HepG2 (cell line): Measurements from ENCODE around the gene HBG1. TPM values are rescaled to one million over a fixed set of nuclear protein-coding genes. Genes with fewer than 3 reads are reported as not detected.

Experiments
- ATAC-seq: fragments of 200-7000 bp; cut with Tn5 transposase; 3 replicates; pipeline ENCODE4 v1.9.1; 2020; ENCODE audit warnings: mild to moderate bottlenecking, moderate library complexity
- BruUV-seq: library from RNA; stranded (reverse); fragments of 400-500 nt; replicated peaks from 2 replicates; lab custom pipeline; 2021; lab: Mats Ljungman, UMichigan
- CTCF ChIA-PET: fragments of 300-600 bp; formaldehyde crosslinking; extraction: SDS; loops from one replicate; lab custom pipeline; 2021; ENCODE audit warnings: low total read pairs, inconsistent platforms, low intra/inter-chr PET ratio; lab: Yijun Ruan, JAX
- POLR2A ChIA-PET: fragments of 350-600 bp; sonication (Branson Sonifier 250); formaldehyde crosslinking; loops from one replicate; lab custom pipeline; 2020; ENCODE audit warnings: antibody characterized with exemption, inconsistent platforms; lab: Yijun Ruan, JAX
- DNase-seq: peaks from one replicate; pipeline ENCODE4 v3.0.0-alpha.2; 2015; ENCODE audit warnings: low spot score
- FAIRE-seq: peaks from 3 replicates; lab custom pipeline; 2011; peaks lifted over from hg19 to GRCh38; lab: Jason Lieb, UNC
- H2AFZ ChIP-seq: one replicate; pipeline ENCODE4 v1.6.1; 2011; ENCODE audit warnings: low read length, inconsistent platforms
- H3K27ac ChIP-seq: fragments of 300-600 bp; 3 replicates; pipeline ENCODE4 v1.8.0; 2011; ENCODE audit warnings: mixed run types, mild to moderate bottlenecking, mixed read lengths, low read length, inconsistent platforms; ENCODE audit not compliant: insufficient read depth; ENCODE audit errors: extremely low read length
- H3K27me3 ChIP-seq, 2 experiments: fragments of 200-600 bp in 1 of 2; 2 replicates in 1 of 2; 3 replicates in 1 of 2; pipeline versions ENCODE4 v1.6.0 to v1.8.0; 2011; ENCODE audit warnings: low read length in 2 of 2, mild to moderate bottlenecking in 2 of 2, moderate library complexity in 2 of 2, inconsistent platforms in 1 of 2; ENCODE audit not compliant: insufficient read depth in 2 of 2, control insufficient read depth in 1 of 2
- H3K36me3 ChIP-seq, 2 experiments: fragments of 200-600 bp in 1 of 2; replicated peaks in 1 of 2; 2 replicates in 1 of 2; 3 replicates in 1 of 2; pipeline versions ENCODE4 v1.5.1 to v1.8.0; 2011; ENCODE audit warnings: low read length in 2 of 2, inconsistent platforms in 1 of 2; ENCODE audit not compliant: insufficient read depth in 2 of 2, control insufficient read depth in 1 of 2
- H3K4me1 ChIP-seq: 2 replicates; pipeline ENCODE4 v1.5.1; 2012; ENCODE audit warnings: low read length, inconsistent platforms; ENCODE audit not compliant: insufficient read depth
- H3K4me2 ChIP-seq: 2 replicates; pipeline ENCODE4 v1.6.0; 2011; ENCODE audit warnings: low read depth, low read length, inconsistent platforms
- H3K4me3 ChIP-seq, 3 experiments: fragments of 200-600 bp in 1 of 3; sonication (generic), shearing (Covaris generic) in 1 of 3; replicated peaks in 1 of 3; 2 replicates each; pipeline ENCODE4 v1.5.1; 2011 to 2016; ENCODE audit warnings: low read length in 3 of 3, inconsistent platforms in 2 of 3, low read depth in 2 of 3, mild to moderate bottlenecking in 2 of 3, control low read depth in 1 of 3, mixed read lengths in 1 of 3; ENCODE audit not compliant: insufficient read depth in 1 of 3
- H3K79me2 ChIP-seq: one replicate; pipeline ENCODE4 v1.6.1; 2011; ENCODE audit warnings: low read length, inconsistent platforms; ENCODE audit not compliant: insufficient read depth
- H3K9ac ChIP-seq: 2 replicates; pipeline ENCODE4 v1.6.0; 2011; ENCODE audit warnings: mild to moderate bottlenecking, low read depth, low read length, inconsistent platforms; ENCODE audit not compliant: insufficient read depth
- H3K9me3 ChIP-seq: 2 replicates; pipeline ENCODE4 v1.5.1; 2012; ENCODE audit warnings: mild to moderate bottlenecking, low read length
- H4K20me1 ChIP-seq: 2 replicates; pipeline ENCODE4 v1.6.0; 2011; ENCODE audit warnings: inconsistent platforms, mild to moderate bottlenecking, low read length, moderate library complexity; ENCODE audit not compliant: insufficient read depth
- ATF1 ChIP-seq: IDR thresholded peaks from 2 replicates; pipeline ENCODE4 v1.6.1; 2016; ENCODE audit warnings: mild to moderate bottlenecking, control low read depth
- CBX5 ChIP-seq: sonication (generic); formaldehyde crosslinking; IDR thresholded peaks from 2 replicates; pipeline ENCODE4 v1.4.0; 2020; ENCODE audit warnings: missing genetic modification reagents, borderline replicate concordance
- PHF5A ChIP-seq: IDR thresholded peaks from one replicate; pipeline ENCODE4 v1.6.1; 2018; ENCODE audit warnings: low read depth, missing genetic modification reagents; ENCODE audit not compliant: unreplicated experiment
- SP2 ChIP-seq: sonication (generic); formaldehyde crosslinking; IDR thresholded peaks from 2 replicates; pipeline ENCODE4 v1.5.1; 2020; ENCODE audit warnings: mild to moderate bottlenecking, missing genetic modification reagents
- U2AF1 ChIP-seq: fragments of 200-400 bp; formaldehyde crosslinking; optimal IDR thresholded peaks from 2 replicates; pipeline ENCODE3; 2017; ENCODE audit warnings: mild to moderate bottlenecking, low read depth, low read length
- ZC3H13 ChIP-seq: sonication (generic); formaldehyde crosslinking; IDR thresholded peaks from 2 replicates; pipeline ENCODE4 v1.8.1; 2023; ENCODE audit warnings: mild to moderate bottlenecking, missing genetic modification reagents, moderate library complexity
- ZFP41 ChIP-seq: sonication (generic); formaldehyde crosslinking; IDR thresholded peaks from 2 replicates; pipeline ENCODE4 v1.4.0; 2020; ENCODE audit warnings: mild to moderate bottlenecking, missing genetic modification reagents, borderline replicate concordance
- ZNF484 ChIP-seq: sonication (generic); formaldehyde crosslinking; IDR thresholded peaks from 2 replicates; pipeline ENCODE4 v1.5.1; 2020; ENCODE audit warnings: mild to moderate bottlenecking, low read depth, missing genetic modification reagents, borderline replicate concordance
- WGBS: methylation state at CpG from one replicate; pipeline ENCODE4 v1.1.6; 2017; ENCODE audit warnings: low lambda C conversion rate; 5-methylcytosine and 5-hydroxymethylcytosine counted together
- in situ Hi-C: cut with HindIII; loops from 2 replicates; pipeline ENCODE4 v1.10.0; 2017; ENCODE audit warnings: low pct_unique_long_range_greater_than_20kb; ENCODE audit not compliant: extremely low pct_ligation_motif_present
- intact Hi-C: fragments of 100-400 bp; cut with micrococcal nuclease; formaldehyde crosslinking; loops from one replicate; pipeline ENCODE4 v1.10.0; 2022; ENCODE audit not compliant: unreplicated experiment
- polyA plus RNA-seq, 8 experiments: library from polyadenylated mRNA; depleted of rRNA in 3 of 8; stranded (reverse) in 7 of 8; unstranded in 1 of 8; fragments of >200 nt; fragmentation: Illumina TruSeq in 4 of 8; extraction: Trizol in 4 of 8; gene quantifications; 2 replicates each; pipeline versions ENCODE4 v1.2.1 to v1.2.3, GENCODE V29; 2011 to 2016; ENCODE audit warnings: low read depth in 4 of 8, missing spikeins in 1 of 8, mixed read lengths in 1 of 8; ENCODE audit not compliant: insufficient read depth in 1 of 8
- total RNA-seq, 5 experiments: library from RNA; depleted of rRNA; stranded (reverse); fragments of >200 nt; fragmentation: Illumina TruSeq; extraction: Trizol; gene quantifications; 2 replicates each; pipeline ENCODE4 v1.2.3, GENCODE V29; 2016; ENCODE audit warnings: low read depth in 1 of 5
- TF ChIP-seq, protein P1 (sequence below): sonication (generic); formaldehyde crosslinking; IDR thresholded peaks from 2 replicates; pipeline ENCODE4 v1.8.0; 2022; ENCODE audit warnings: mild to moderate bottlenecking, missing genetic modification reagents, moderate library complexity
- TF ChIP-seq, protein P2 (sequence below): sonication (generic); formaldehyde crosslinking; IDR thresholded peaks from 2 replicates; pipeline ENCODE4 v1.5.1; 2020; ENCODE audit warnings: mild to moderate bottlenecking, missing genetic modification reagents, moderate library complexity
- TF ChIP-seq, protein P3 (sequence below): sonication (generic); formaldehyde crosslinking; conservative IDR thresholded peaks from 2 replicates; pipeline ENCODE4 v1.4.0; 2020; ENCODE audit warnings: missing genetic modification reagents
- TF ChIP-seq, protein P4 (sequence below): IDR thresholded peaks from 2 replicates; pipeline ENCODE4 v1.6.1; 2016; ENCODE audit warnings: missing compliant biosample characterization, missing genetic modification reagents, borderline replicate concordance

HBG1 gene
- total and polyA plus RNA-seq, 2 of the 13 experiments (the other 11 are each of a cell fraction or from before 2014, with no cell fraction given), result not detected

DNA sequence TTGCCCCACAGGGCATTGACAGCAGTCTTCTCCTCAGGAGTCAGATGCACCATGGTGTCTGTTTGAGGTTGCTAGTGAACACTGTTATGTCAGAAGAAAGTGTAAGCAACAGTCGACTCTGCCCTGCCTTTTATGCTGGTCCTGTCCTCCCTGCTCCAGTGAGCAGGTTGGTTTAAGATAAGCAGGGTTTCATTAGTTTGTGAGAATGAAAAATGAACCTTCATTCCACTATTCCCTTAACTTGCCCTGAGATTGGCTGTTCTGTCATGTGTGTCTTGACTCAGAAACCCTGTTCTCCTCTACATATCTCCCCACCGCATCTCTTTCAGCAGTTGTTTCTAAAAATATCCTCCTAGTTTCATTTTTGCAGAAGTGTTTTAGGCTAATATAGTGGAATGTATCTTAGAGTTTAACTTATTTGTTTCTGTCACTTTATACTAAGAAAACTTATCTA is 15.2 kb downstream of the HBG1 start, which contains the start of gene HBD:
TSS of gene HBD (minus strand) at position 103 of the 454 bp plus-strand sequence. CDS start at position 53, 50 bp downstream.
- BruUV-seq, result no TSS peak
- intact Hi-C loops, result no loop called here
- WGBS, result 0% methylated on average over 2 of the region's 2 CpGs
- H2AFZ ChIP-seq, result no peak within 1 kb of the TSS
- FAIRE-seq, result no peak
- H3K9ac ChIP-seq, result no peak within 1 kb of the TSS
- no peaks in the 10 kb centered on the region; the same call in 1 of the 2 replicates for H4K20me1 ChIP-seq
- H3K4me1 ChIP-seq, result no peaks in the 10 kb centered on the region
- TF ChIP-seq, protein P1, sequence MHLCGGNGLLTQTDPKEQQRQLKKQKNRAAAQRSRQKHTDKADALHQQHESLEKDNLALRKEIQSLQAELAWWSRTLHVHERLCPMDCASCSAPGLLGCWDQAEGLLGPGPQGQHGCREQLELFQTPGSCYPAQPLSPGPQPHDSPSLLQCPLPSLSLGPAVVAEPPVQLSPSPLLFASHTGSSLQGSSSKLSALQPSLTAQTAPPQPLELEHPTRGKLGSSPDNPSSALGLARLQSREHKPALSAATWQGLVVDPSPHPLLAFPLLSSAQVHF (CRISPR knock-in tag), result no peak
- TF ChIP-seq, protein P2, sequence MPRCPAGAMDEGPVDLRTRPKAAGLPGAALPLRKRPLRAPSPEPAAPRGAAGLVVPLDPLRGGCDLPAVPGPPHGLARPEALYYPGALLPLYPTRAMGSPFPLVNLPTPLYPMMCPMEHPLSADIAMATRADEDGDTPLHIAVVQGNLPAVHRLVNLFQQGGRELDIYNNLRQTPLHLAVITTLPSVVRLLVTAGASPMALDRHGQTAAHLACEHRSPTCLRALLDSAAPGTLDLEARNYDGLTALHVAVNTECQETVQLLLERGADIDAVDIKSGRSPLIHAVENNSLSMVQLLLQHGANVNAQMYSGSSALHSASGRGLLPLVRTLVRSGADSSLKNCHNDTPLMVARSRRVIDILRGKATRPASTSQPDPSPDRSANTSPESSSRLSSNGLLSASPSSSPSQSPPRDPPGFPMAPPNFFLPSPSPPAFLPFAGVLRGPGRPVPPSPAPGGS (CRISPR knock-in tag), result no peak
- TF ChIP-seq ZFP41 (CRISPR knock-in tag) (no peak), SP2 (no peak), ZNF484 (CRISPR knock-in tag) (no peak), ZC3H13 (no peak), PHF5A (CRISPR knock-in tag) (no peak), ATF1 (CRISPR knock-in tag) (no peak), CBX5 (CRISPR knock-in tag) (no peak), U2AF1 (no peak)
- TF ChIP-seq, protein P3, sequence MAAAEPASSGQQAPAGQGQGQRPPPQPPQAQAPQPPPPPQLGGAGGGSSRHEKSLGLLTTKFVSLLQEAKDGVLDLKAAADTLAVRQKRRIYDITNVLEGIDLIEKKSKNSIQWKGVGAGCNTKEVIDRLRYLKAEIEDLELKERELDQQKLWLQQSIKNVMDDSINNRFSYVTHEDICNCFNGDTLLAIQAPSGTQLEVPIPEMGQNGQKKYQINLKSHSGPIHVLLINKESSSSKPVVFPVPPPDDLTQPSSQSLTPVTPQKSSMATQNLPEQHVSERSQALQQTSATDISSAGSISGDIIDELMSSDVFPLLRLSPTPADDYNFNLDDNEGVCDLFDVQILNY, result no peak
- TF ChIP-seq, protein P4, sequence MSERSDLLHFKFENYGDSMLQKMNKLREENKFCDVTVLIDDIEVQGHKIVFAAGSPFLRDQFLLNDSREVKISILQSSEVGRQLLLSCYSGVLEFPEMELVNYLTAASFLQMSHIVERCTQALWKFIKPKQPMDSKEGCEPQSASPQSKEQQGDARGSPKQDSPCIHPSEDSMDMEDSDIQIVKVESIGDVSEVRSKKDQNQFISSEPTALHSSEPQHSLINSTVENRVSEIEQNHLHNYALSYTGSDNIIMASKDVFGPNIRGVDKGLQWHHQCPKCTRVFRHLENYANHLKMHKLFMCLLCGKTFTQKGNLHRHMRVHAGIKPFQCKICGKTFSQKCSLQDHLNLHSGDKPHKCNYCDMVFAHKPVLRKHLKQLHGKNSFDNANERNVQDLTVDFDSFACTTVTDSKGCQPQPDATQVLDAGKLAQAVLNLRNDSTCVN, result no peak
- TF ChIP-seq, all 625 proteins: peak for 0
- no peak within 1 kb of the TSS for H3K27ac ChIP-seq
- ChIA-PET POLR2A (no interaction called here), CTCF (no interaction called here)
- no peaks in the 10 kb centered on the region for H3K79me2 ChIP-seq
- in situ Hi-C loops, result no loop called here
- H3K4me3 ChIP-seq, result no peak within 1 kb of the TSS
- H3K36me3 ChIP-seq, result no peaks in the 10 kb centered on the region
- DNase-seq, result no peak
- H3K9me3 ChIP-seq, result no peaks in the 10 kb centered on the region
- no peak within 1 kb of the TSS for H3K4me2 ChIP-seq
- ATAC-seq, result no peak
- no peaks in the 10 kb centered on the region for H3K27me3 ChIP-seq
